Neural progenitor cell (in vitro differentiated cells): ENCODE measurements around the gene WDR5.

Source experiments
- CTCF ChIP-seq: fragments of 200-600 bp; sonication (generic); IDR thresholded peaks from 2 replicates; pipeline ENCODE4 v1.5.1; 2017; ENCODE audit warnings: antibody characterized with exemption, mild to moderate bottlenecking
- EZH2 ChIP-seq: fragments of 200-600 bp; sonication (generic); IDR thresholded peaks from 2 replicates; pipeline ENCODE4 v1.6.1; 2017; ENCODE audit warnings: antibody characterized with exemption, mild to moderate bottlenecking, moderate library complexity
- EZH2phosphoT487 ChIP-seq: fragments of 200-600 bp; sonication (generic); IDR thresholded peaks from 2 replicates; pipeline ENCODE4 v1.6.1; 2017; ENCODE audit warnings: antibody characterized with exemption

GRCh38 chr9:134208310-134208841, 72.5 kb downstream of the WDR5 start:
- TF ChIP-seq CTCF = no peak
- no peak for TF ChIP-seq EZH2phosphoT487
- TF ChIP-seq EZH2 = no peak
